Naive thymus-derived CD8-positive, alpha-beta T cell (primary cell): ENCODE measurements around the gene RDH8. TPM values are rescaled to one million over a fixed set of nuclear protein-coding genes. Genes with fewer than 3 reads are reported as not detected.
A peak's percentile ranks its signal among the peaks of the same experiment; 100 is the strongest.

Experiments used
- ATAC-seq, 2 donors: fragments of 150-1000 bp; cut with Tn5 transposase in 1 of 2; sonication (Bioruptor Pico), chemical (Tn5 transposase) in 1 of 2; 1 replicate in 1 of 2; 2 replicates in 1 of 2; pipeline ENCODE4 v1.10.0; 2021; ENCODE audit warnings: mild to moderate bottlenecking in 2 of 2, moderate library complexity in 2 of 2
- POLR2A ChIA-PET: fragments of 350-600 bp; sonication (Branson Sonifier 250); formaldehyde crosslinking; loops from one replicate; lab custom pipeline; 2021; ENCODE audit warnings: antibody characterized with exemption; lab: Charles Lee
- DNase-seq, 10 donors: peaks; one replicate each; pipeline versions ENCODE4 v3.0.0 to v3.0.0-alpha.2; 2020 to 2022
- H3K27ac Mint-ChIP-seq, 10 donors: one replicate each; pipeline ENCODE4 v1.8.0; 2020 to 2022; ENCODE audit warnings: mild to moderate bottlenecking in 10 of 10, mixed read lengths in 10 of 10, moderate library complexity in 4 of 10, inconsistent platforms in 1 of 10
- H3K27me3 Mint-ChIP-seq, 5 donors: one replicate each; pipeline ENCODE4 v1.8.0; 2021 to 2022; ENCODE audit warnings: mixed read lengths in 5 of 5
- H3K36me3 Mint-ChIP-seq, 3 donors: one replicate each; pipeline ENCODE4 v1.8.0; 2020 to 2022; ENCODE audit warnings: mixed read lengths in 3 of 3, mild to moderate bottlenecking in 2 of 3, inconsistent platforms in 1 of 3
- H3K4me1 Mint-ChIP-seq, 4 donors: one replicate each; pipeline ENCODE4 v1.8.0; 2021 to 2022; ENCODE audit warnings: mixed read lengths in 4 of 4
- H3K4me3 Mint-ChIP-seq, 10 donors: one replicate each; pipeline ENCODE4 v1.8.0; 2020 to 2022; ENCODE audit warnings: mild to moderate bottlenecking in 10 of 10, mixed read lengths in 10 of 10, moderate library complexity in 6 of 10, inconsistent platforms in 1 of 10
- H3K9me3 Mint-ChIP-seq, 9 donors: one replicate each; pipeline ENCODE4 v1.8.0; 2020 to 2022; ENCODE audit warnings: mixed read lengths in 9 of 9, mild to moderate bottlenecking in 3 of 9, inconsistent platforms in 1 of 9, moderate library complexity in 1 of 9
- microRNA-seq: library from miRNA; unstranded; fragments of <30 nt; microRNA quantifications from one replicate; pipeline ENCODE4 v1.2.0, GENCODE V29; 2022; ENCODE audit warnings: borderline microRNAs expressed
- polyA plus RNA-seq, 3 donors: library from polyadenylated mRNA; unstranded; fragments of 300-500 nt; fragmentation: Illumina TruSeq; gene quantifications; one replicate each; pipeline ENCODE4 v1.2.3, GENCODE V29; 2021
- total RNA-seq, 8 experiments: library from RNA in 2 of 8; stranded (reverse) in 2 of 8; gene quantifications; one replicate each; pipeline ENCODE4 v1.2.3 and lab custom pipeline; 2021 to 2026

Gene RDH8
- total and polyA plus RNA-seq, 5 experiments from 2014 or later, result not detected

GRCh38 chr19:10049626-10050025 lies 36.3 kb downstream of the RDH8 start:
- Mint-ChIP-seq H3K9me3 (peaks cover 0 to 18% (median 1%) of the 10 kb centered on the region in 9 donors), H3K27me3 (peaks cover 4 to 18% (median 7%) of the 10 kb centered on the region in 5 donors), H3K36me3 (peaks cover 0 to 7% (median 0%) of the 10 kb centered on the region in 3 donors), H3K27ac (peak overlapping the region in 1 of 10 donors; percentile 63), H3K4me3 (no peak overlapping the region), H3K4me1 (no peaks in the 10 kb centered on the region)
- DNase-seq, result no peak
- POLR2A ChIA-PET, result no interaction called here
- ATAC-seq, result no peak

GRCh38 chr19:10052602-10053360 lies 39.5 kb downstream of the RDH8 start:
- Mint-ChIP-seq H3K36me3 (no peaks in the 10 kb centered on the region), H3K27me3 (peaks cover 0 to 4% (median 0%) of the 10 kb centered on the region in 5 donors), H3K9me3 (no peaks in the 10 kb centered on the region), H3K4me1 (peaks cover 0 to 7% (median 2%) of the 10 kb centered on the region in 4 donors), H3K27ac (no peak overlapping the region), H3K4me3 (no peak overlapping the region)
- POLR2A ChIA-PET, result interaction anchor here (0.6 kb wide), 1 partner anchor 49 kb away, joined by 3 read pairs; no protein-coding TSS in a partner anchor
- DNase-seq (no peak), ATAC-seq (no peak)

GRCh38 chr19:10061717-10062310 lies 48.5 kb downstream of the RDH8 start:
- Mint-ChIP-seq H3K9me3 (no peaks in the 10 kb centered on the region), H3K27ac (no peak overlapping the region), H3K36me3 (no peaks in the 10 kb centered on the region), H3K4me3 (no peak overlapping the region), H3K27me3 (peaks cover 9 to 31% (median 17%) of the 10 kb centered on the region in 5 donors), H3K4me1 (no peaks in the 10 kb centered on the region)
- POLR2A ChIA-PET, result no interaction called here
- ATAC-seq, result no peak
- no peak for DNase-seq

GRCh38 chr19:10068205-10068604 lies 54.9 kb downstream of the RDH8 start:
- Mint-ChIP-seq H3K27me3 (peaks cover 3 to 11% (median 8%) of the 10 kb centered on the region in 5 donors), H3K27ac (peak overlapping the region in 1 of 10 donors; percentile 19), H3K4me1 (peaks cover 0 to 4% (median 1%) of the 10 kb centered on the region in 4 donors), H3K4me3 (no peak overlapping the region), H3K9me3 (peaks cover 0 to 3% (median 0%) of the 10 kb centered on the region in 9 donors), H3K36me3 (no peaks in the 10 kb centered on the region)
- POLR2A ChIA-PET, result interaction anchor here (0.5 kb wide), 1 partner anchor 29 kb away, joined by 3 read pairs; no protein-coding TSS in a partner anchor
- DNase-seq (no peak), ATAC-seq (no peak)

- POLR2A ChIA-PET, result no interaction called here
- H3K27ac Mint-ChIP-seq, result peak overlapping the region in 1 of 10 donors; percentile 69
Measured at GRCh38 chr19:10069046-10069445, 55.8 kb downstream of the RDH8 start.

GRCh38 chr19:10070730-10071446 lies 57.6 kb downstream of the RDH8 start:
- no peak for ATAC-seq
- Mint-ChIP-seq H3K9me3 (peaks cover 0 to 4% (median 0%) of the 10 kb centered on the region in 9 donors), H3K4me3 (no peak overlapping the region)

More at GRCh38 chr19:10069046-10069445, 55.8 kb downstream of the RDH8 start:
- ATAC-seq, result no peak
- Mint-ChIP-seq H3K36me3 (no peaks in the 10 kb centered on the region), H3K27me3 (peaks cover 0 to 9% (median 5%) of the 10 kb centered on the region in 5 donors), H3K4me1 (peaks cover 0 to 4% (median 1%) of the 10 kb centered on the region in 4 donors), H3K9me3 (peaks cover 0 to 4% (median 0%) of the 10 kb centered on the region in 9 donors), H3K4me3 (no peak overlapping the region)
- no peak for DNase-seq

More at GRCh38 chr19:10070730-10071446, 57.6 kb downstream of the RDH8 start:
- Mint-ChIP-seq H3K4me1 (peaks cover 0 to 4% (median 1%) of the 10 kb centered on the region in 4 donors), H3K36me3 (no peaks in the 10 kb centered on the region), H3K27ac (no peak overlapping the region), H3K27me3 (peaks cover 0 to 7% (median 3%) of the 10 kb centered on the region in 5 donors)
- DNase-seq, result no peak
- POLR2A ChIA-PET, result no interaction called here

Small RNA genes within 50 kb of the gene (microRNA-seq; reads per million reads assigned to microRNA genes)
- gene MIR5589, result not detected

Other genes with a start within 250 kb of the RDH8 start
- gene ZNF846, start 244.7 kb upstream of the RDH8 start, total RNA-seq, result 10 to 100 TPM; 29.5 to 34.0 TPM
- 10 to 100 TPM in 1 of 3 donors, 1 to 10 TPM in 2; 6.0 to 10.6 (median 9.5) TPM for gene ZNF846, start 244.7 kb upstream of the RDH8 start, polyA plus RNA-seq
- gene FBXL12, start 194.4 kb upstream of the RDH8 start, total RNA-seq, result 10 to 100 TPM; 38.0 to 42.1 TPM
- gene FBXL12, start 194.4 kb upstream of the RDH8 start, polyA plus RNA-seq, result 10 to 100 TPM in 1 of 3 donors, 1 to 10 TPM in 2; 8.3 to 15.6 (median 8.5) TPM
- gene UBL5, start 185.6 kb upstream of the RDH8 start, total RNA-seq, result 100 to 1,000 TPM; 222 to 232 TPM
- 100 to 1,000 TPM; 694 to 819 (median 701) TPM for gene UBL5, start 185.6 kb upstream of the RDH8 start, polyA plus RNA-seq
- 10 to 100 TPM; 63.3 to 65.6 TPM for gene PIN1, start 178.2 kb upstream of the RDH8 start, total RNA-seq
- gene PIN1, start 178.2 kb upstream of the RDH8 start, polyA plus RNA-seq, result 100 to 1,000 TPM in 1 of 3 donors, 10 to 100 TPM in 2; 85.3 to 126 (median 95.8) TPM
- 10 to 100 TPM; 14.5 to 14.8 TPM for gene OLFM2, start 77.0 kb upstream of the RDH8 start, total RNA-seq
- 10 to 100 TPM in 2 of 3 donors, 1 to 10 TPM in 1; 6.1 to 12.8 (median 11.2) TPM for gene OLFM2, start 77.0 kb upstream of the RDH8 start, polyA plus RNA-seq
- gene COL5A3, start 3.0 kb upstream of the RDH8 start, total RNA-seq, result not detected
- gene COL5A3, start 3.0 kb upstream of the RDH8 start, polyA plus RNA-seq, result not detected
- 100 to 1,000 TPM; 109 to 113 TPM for gene SHFL, start 72.8 kb downstream of the RDH8 start, total RNA-seq
- 10 to 100 TPM; 32.0 to 51.3 (median 34.6) TPM for gene SHFL, start 72.8 kb downstream of the RDH8 start, polyA plus RNA-seq
- 1 to 10 TPM; 1.3 to 1.8 TPM for gene ANGPTL6, start 89.2 kb downstream of the RDH8 start, total RNA-seq
- under 1 TPM; 0.54 to 0.82 (median 0.65) TPM for gene ANGPTL6, start 89.2 kb downstream of the RDH8 start, polyA plus RNA-seq
- 100 to 1,000 TPM; 109 to 122 TPM for gene PPAN, start 92.9 kb downstream of the RDH8 start, total RNA-seq
- 10 to 100 TPM; 15.7 to 42.7 (median 25.8) TPM for gene PPAN, start 92.9 kb downstream of the RDH8 start, polyA plus RNA-seq
- 10 to 100 TPM; 61.4 to 68.0 TPM for gene P2RY11, start 98.2 kb downstream of the RDH8 start, total RNA-seq
- gene P2RY11, start 98.2 kb downstream of the RDH8 start, polyA plus RNA-seq, result 1 to 10 TPM; 2.2 to 4.2 (median 2.9) TPM
- 100 to 1,000 TPM; 363 to 378 TPM for gene EIF3G, start 106.4 kb downstream of the RDH8 start, total RNA-seq
- 100 to 1,000 TPM; 226 to 282 (median 269) TPM for gene EIF3G, start 106.4 kb downstream of the RDH8 start, polyA plus RNA-seq
- gene DNMT1, start 181.5 kb downstream of the RDH8 start, total RNA-seq, result 100 to 1,000 TPM; 228 to 231 TPM
- gene DNMT1, start 181.5 kb downstream of the RDH8 start, polyA plus RNA-seq, result 100 to 1,000 TPM in 2 of 3 donors, 10 to 100 TPM in 1; 93.7 to 146 (median 142) TPM
- gene S1PR2, start 217.8 kb downstream of the RDH8 start, total RNA-seq, result 1 to 10 TPM; 3.0 TPM
- under 1 TPM; 0.18 to 0.60 (median 0.48) TPM for gene S1PR2, start 217.8 kb downstream of the RDH8 start, polyA plus RNA-seq
- gene MRPL4, start 238.7 kb downstream of the RDH8 start, total RNA-seq, result 10 to 100 TPM; 47.9 to 50.8 TPM
- 10 to 100 TPM; 25.3 to 50.6 (median 31.3) TPM for gene MRPL4, start 238.7 kb downstream of the RDH8 start, polyA plus RNA-seq